Caco-2 (cell line): ENCODE results near the gene ZC3H18. TPM values are rescaled to one million over a fixed set of nuclear protein-coding genes. Genes with fewer than 3 reads are reported as not detected.

Experiments used
- BruUV-seq: library from RNA; stranded (reverse); fragments of 400-500 nt; replicated peaks from 2 replicates; lab custom pipeline; 2021; lab: Mats Ljungman, UMichigan
- CTCF ChIA-PET: fragments of 300-600 bp; sonication (Branson Sonifier 250); formaldehyde crosslinking; loops from one replicate; lab custom pipeline; 2022; ENCODE audit warnings: antibody characterized with exemption; lab: Charles Lee
- POLR2A ChIA-PET: fragments of 300-600 bp; sonication (Branson Sonifier 250); formaldehyde crosslinking; loops from one replicate; lab custom pipeline; 2022; ENCODE audit warnings: antibody characterized with exemption; lab: Charles Lee
- DNase-seq, 2 experiments: peaks; one replicate each; pipeline versions ENCODE4 v3.0.0 to v3.0.0-alpha.2; 2020 to 2022
- H3K27me3 ChIP-seq: replicated peaks from 2 replicates; pipeline ENCODE4 v1.6.0; 2011; ENCODE audit warnings: low read length; ENCODE audit not compliant: control insufficient read depth, insufficient read depth
- H3K36me3 ChIP-seq: 2 replicates; pipeline ENCODE4 v1.5.1; 2011; ENCODE audit warnings: low read length; ENCODE audit not compliant: control insufficient read depth, insufficient read depth
- H3K4me1 ChIP-seq: fragments of 250-450 bp; sonication (Bioruptor Pico); 2 replicates; pipeline ENCODE4 v1.5.1; 2020; ENCODE audit warnings: mild to moderate bottlenecking
- H3K4me3 ChIP-seq: 2 replicates; pipeline ENCODE4 v1.5.1; 2011; ENCODE audit warnings: low read depth, mild to moderate bottlenecking, control low read depth, low read length
- H3K9me3 ChIP-seq: fragments of 250-450 bp; sonication (Bioruptor Pico); 2 replicates; pipeline ENCODE4 v1.5.1; 2020; ENCODE audit warnings: mild to moderate bottlenecking, moderate library complexity
- H3K27ac Mint-ChIP-seq: one replicate; pipeline ENCODE4 v1.8.0; 2022; ENCODE audit warnings: mixed read lengths; ENCODE audit not compliant: unreplicated experiment
- H3K27me3 Mint-ChIP-seq: one replicate; pipeline ENCODE4 v1.8.0; 2022; ENCODE audit warnings: mixed read lengths; ENCODE audit not compliant: insufficient read depth, unreplicated experiment
- H3K36me3 Mint-ChIP-seq: one replicate; pipeline ENCODE4 v1.8.0; 2022; ENCODE audit warnings: mild to moderate bottlenecking, mixed read lengths; ENCODE audit not compliant: insufficient read depth, unreplicated experiment
- H3K4me1 Mint-ChIP-seq: one replicate; pipeline ENCODE4 v1.8.0; 2022; ENCODE audit warnings: low read depth, mixed read lengths; ENCODE audit not compliant: unreplicated experiment
- H3K4me3 Mint-ChIP-seq: one replicate; pipeline ENCODE4 v1.8.0; 2022; ENCODE audit warnings: mild to moderate bottlenecking, moderate library complexity, mixed read lengths; ENCODE audit not compliant: unreplicated experiment
- H3K9me3 Mint-ChIP-seq: one replicate; pipeline ENCODE4 v1.8.0; 2022; ENCODE audit warnings: mixed read lengths; ENCODE audit not compliant: unreplicated experiment
- CTCF ChIP-seq, 2 experiments: fragments of 200-600 bp in 1 of 2; IDR thresholded peaks; 1 replicate in 1 of 2; 2 replicates in 1 of 2; pipeline versions ENCODE4 v1.5.1 to v1.8.0; 2011 to 2022; ENCODE audit warnings: antibody characterized with exemption in 1 of 2, control low read depth in 1 of 2, inconsistent platforms in 1 of 2, low read depth in 1 of 2, low read length in 1 of 2, mild to moderate bottlenecking in 1 of 2, moderate library complexity in 1 of 2; ENCODE audit not compliant: insufficient read depth in 1 of 2, severe bottlenecking in 1 of 2, unreplicated experiment in 1 of 2
- intact Hi-C: fragments of 100-400 bp; cut with micrococcal nuclease; formaldehyde crosslinking; loops from one replicate; pipeline ENCODE4 v1.10.0; 2022; ENCODE audit not compliant: unreplicated experiment
- total RNA-seq: library from RNA; stranded (reverse); gene quantifications from 2 replicates; pipeline ENCODE4 v1.2.3, GENCODE V29; 2022

The ZC3H18 gene
- total RNA-seq, 1 experiment from 2014 or later, result 82.0 TPM

- Mint-ChIP-seq H3K36me3 (peaks cover 56% of the 10 kb centered on the region), H3K4me1 (no peaks in the 10 kb centered on the region)
- intact Hi-C loops, result no loop called here
Measured at GRCh38 chr16:88532434-88533241, 37.6 kb upstream of the ZC3H18 start.

GRCh38 chr16:88533381-88533917 lies 36.8 kb upstream of the ZC3H18 start:
- CTCF ChIA-PET, result interaction anchor here (1.2 kb wide), 1 partner anchor 45 kb away, joined by 3 read pairs; no protein-coding TSS in a partner anchor
- no peaks in the 10 kb centered on the region for H3K27me3 ChIP-seq
- intact Hi-C loops, result no loop called here
- no peaks in the 10 kb centered on the region for H3K4me1 ChIP-seq
- no peak overlapping the region for H3K4me3 ChIP-seq
- DNase-seq, result no peak
- BruUV-seq, result no TSS peak
- Mint-ChIP-seq H3K27ac (no peak overlapping the region), H3K4me1 (no peaks in the 10 kb centered on the region), H3K27me3 (no peaks in the 10 kb centered on the region), H3K36me3 (peaks cover 64% of the 10 kb centered on the region), H3K9me3 (no peaks in the 10 kb centered on the region), H3K4me3 (no peak overlapping the region)
- no peak for TF ChIP-seq CTCF (IDR thresholded peaks at IDR 0.05; ENCODE audit: insufficient read depth in 1 of 2, low read depth in 1 of 2, low read length in 1 of 2, severe bottlenecking in 1 of 2, unreplicated experiment in 1 of 2)
- POLR2A ChIA-PET, result no interaction called here
- peaks cover 4% of the 10 kb centered on the region; the same call in 1 of the 2 replicates for H3K36me3 ChIP-seq
- H3K9me3 ChIP-seq, result no peaks in the 10 kb centered on the region

More at GRCh38 chr16:88532434-88533241, 37.6 kb upstream of the ZC3H18 start:
- POLR2A ChIA-PET, result no interaction called here
- H3K9me3 Mint-ChIP-seq, result no peaks in the 10 kb centered on the region
- BruUV-seq, result no TSS peak
- no peak overlapping the region for H3K27ac Mint-ChIP-seq
- Histone ChIP-seq H3K4me1 (peaks cover under 1% of the 10 kb centered on the region; the same call in 1 of the 2 replicates), H3K9me3 (no peaks in the 10 kb centered on the region), H3K4me3 (no peak overlapping the region), H3K36me3 (peaks cover 7% of the 10 kb centered on the region), H3K27me3 (no peaks in the 10 kb centered on the region)
- TF ChIP-seq CTCF (IDR thresholded peaks at IDR 0.05; ENCODE audit: insufficient read depth in 1 of 2, low read depth in 1 of 2, low read length in 1 of 2, severe bottlenecking in 1 of 2, unreplicated experiment in 1 of 2), result no peak
- no peak overlapping the region for H3K4me3 Mint-ChIP-seq
- H3K27me3 Mint-ChIP-seq, result no peaks in the 10 kb centered on the region
- no peak for DNase-seq
- CTCF ChIA-PET, result interaction anchor here (1.2 kb wide), 1 partner anchor 44 kb away, joined by 3 read pairs; no protein-coding TSS in a partner anchor

GRCh38 chr16:88533932-88534637 lies 36.1 kb upstream of the ZC3H18 start:
- intact Hi-C loops, result no loop called here
- no peak for TF ChIP-seq CTCF (IDR thresholded peaks at IDR 0.05; ENCODE audit: insufficient read depth in 1 of 2, low read depth in 1 of 2, low read length in 1 of 2, severe bottlenecking in 1 of 2, unreplicated experiment in 1 of 2)
- DNase-seq, result no peak
- Histone ChIP-seq H3K4me3 (no peak overlapping the region), H3K27me3 (no peaks in the 10 kb centered on the region), H3K4me1 (no peaks in the 10 kb centered on the region), H3K36me3 (peaks cover 4% of the 10 kb centered on the region; the same call in 1 of the 2 replicates), H3K9me3 (no peaks in the 10 kb centered on the region)
- ChIA-PET CTCF (no interaction called here), POLR2A (no interaction called here)
- no TSS peak for BruUV-seq
- no peaks in the 10 kb centered on the region for H3K4me1 Mint-ChIP-seq
- no peaks in the 10 kb centered on the region for H3K9me3 Mint-ChIP-seq
- H3K4me3 Mint-ChIP-seq, result no peak overlapping the region
- H3K36me3 Mint-ChIP-seq, result peaks cover 64% of the 10 kb centered on the region
- H3K27me3 Mint-ChIP-seq, result no peaks in the 10 kb centered on the region
- no peak overlapping the region for H3K27ac Mint-ChIP-seq
